Left renal cortex interstitium (tissue), 4 donors: Measurements from ENCODE around the gene TOX2. TPM values are rescaled to one million over a fixed set of nuclear protein-coding genes. Genes with fewer than 3 reads are reported as not detected.

Experiments
- DNase-seq, 4 donors: peaks; one replicate each; pipeline ENCODE4 v3.0.0-alpha.2; 2013; ENCODE audit warnings: low read depth in 4 of 4, low spot score in 2 of 4, missing footprints in 1 of 4
- polyA plus RNA-seq, 4 donors: library from polyadenylated mRNA; unstranded; fragments of 120-200 nt; gene quantifications; one replicate each; pipeline ENCODE4 v1.2.1, GENCODE V29; 2013; ENCODE audit not compliant: insufficient read length in 4 of 4

The TOX2 gene
- polyA plus RNA-seq, 4 donors: 3.7 to 5.5 (median 4.5) TPM

GRCh38 chr20:44089987-44090674 is 175.5 kb downstream of the TOX2 start:
- no peak for DNase-seq

DNA sequence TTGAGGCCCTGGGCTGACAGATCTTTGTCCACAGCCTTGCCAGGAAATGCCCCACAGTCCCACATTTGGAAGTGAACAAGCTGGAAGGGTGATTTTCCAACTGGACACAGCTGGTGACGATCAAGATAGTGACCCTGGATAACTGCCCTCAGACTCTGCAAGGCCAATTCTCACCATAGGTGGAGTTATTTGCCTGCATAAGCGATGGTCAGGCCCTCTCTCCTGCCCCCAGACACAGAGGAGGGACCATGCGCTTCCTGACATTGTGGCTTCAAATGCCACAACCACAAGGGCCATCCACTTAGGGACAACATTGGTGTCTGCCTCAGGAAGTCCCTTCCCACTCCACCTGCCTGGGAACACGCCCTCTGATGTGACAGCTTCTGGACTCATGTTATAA is 176.4 kb downstream of the TOX2 start:
- DNase-seq: no peak

GRCh38 chr20:44092551-44093248 is 178.0 kb downstream of the TOX2 start:
- DNase-seq: no peak

- no peak for DNase-seq
Measured at GRCh38 chr20:44093249-44093582, 178.6 kb downstream of the TOX2 start.

- DNase-seq: no peak
Measured at GRCh38 chr20:44095831-44096230, 181.2 kb downstream of the TOX2 start.

- DNase-seq: no peak
Measured at GRCh38 chr20:44097521-44098255, 183.0 kb downstream of the TOX2 start.

DNA sequence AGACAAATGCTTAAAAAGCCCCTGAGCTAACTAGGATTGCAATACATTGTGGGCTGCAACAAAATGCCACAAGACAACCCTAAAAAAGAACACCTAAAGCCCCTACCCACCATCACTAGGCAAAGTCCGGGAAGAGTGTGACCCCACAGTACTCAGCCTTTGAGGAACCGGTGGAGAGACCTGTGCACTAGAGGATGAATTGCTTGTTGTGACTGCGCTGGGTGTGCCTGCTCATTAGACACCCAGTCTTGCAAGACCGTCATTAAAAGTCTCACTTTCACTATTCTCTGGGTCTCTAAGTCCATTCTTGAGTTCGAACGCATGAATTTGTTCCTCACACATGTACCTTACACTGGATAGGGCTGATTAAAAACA is 183.6 kb downstream of the TOX2 start:
- no peak for DNase-seq

DNA sequence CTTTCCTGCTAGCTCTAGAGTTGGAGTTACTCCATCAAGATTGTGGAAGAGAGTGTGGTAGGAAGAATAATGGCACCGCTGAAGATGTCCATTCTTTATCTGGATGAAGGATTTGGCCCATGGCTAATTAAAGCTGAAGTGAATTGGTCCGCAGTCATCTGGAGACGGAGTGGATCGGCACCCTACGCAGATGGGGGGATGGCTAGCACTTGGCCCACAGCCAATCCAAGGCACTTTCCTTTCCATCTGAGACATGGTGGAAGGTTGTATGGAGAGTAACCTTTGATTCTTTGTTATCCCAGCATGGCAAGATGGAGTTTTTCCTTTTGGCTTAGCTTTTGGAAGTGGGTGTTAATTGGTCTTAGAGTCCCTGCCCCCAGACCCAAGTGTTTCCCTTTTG is 184.0 kb downstream of the TOX2 start:
- DNase-seq: no peak

DNA sequence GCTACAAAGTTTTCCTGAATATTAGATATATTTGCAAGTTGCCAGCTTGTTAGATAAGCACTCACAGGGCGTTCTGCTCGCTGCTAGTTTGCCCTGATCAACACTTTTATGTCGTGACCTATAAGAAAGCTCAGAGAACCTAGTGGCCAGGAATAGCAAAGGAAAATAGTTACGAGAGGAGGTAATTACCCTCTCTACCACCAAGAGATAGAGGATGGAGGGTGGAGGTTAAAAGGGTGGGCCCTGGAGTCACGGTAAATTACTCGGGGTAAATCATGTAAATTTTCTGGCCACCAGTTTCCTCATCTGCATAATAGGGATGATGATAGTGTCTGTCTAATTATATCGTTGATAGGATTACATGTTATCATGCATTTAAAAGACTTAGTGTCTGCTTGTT is 185.2 kb downstream of the TOX2 start:
- no peak for DNase-seq

GRCh38 chr20:44102582-44102981 is 187.9 kb downstream of the TOX2 start:
- DNase-seq: no peak

GRCh38 chr20:44104798-44105517 is 190.3 kb downstream of the TOX2 start:
- DNase-seq: no peak

DNA sequence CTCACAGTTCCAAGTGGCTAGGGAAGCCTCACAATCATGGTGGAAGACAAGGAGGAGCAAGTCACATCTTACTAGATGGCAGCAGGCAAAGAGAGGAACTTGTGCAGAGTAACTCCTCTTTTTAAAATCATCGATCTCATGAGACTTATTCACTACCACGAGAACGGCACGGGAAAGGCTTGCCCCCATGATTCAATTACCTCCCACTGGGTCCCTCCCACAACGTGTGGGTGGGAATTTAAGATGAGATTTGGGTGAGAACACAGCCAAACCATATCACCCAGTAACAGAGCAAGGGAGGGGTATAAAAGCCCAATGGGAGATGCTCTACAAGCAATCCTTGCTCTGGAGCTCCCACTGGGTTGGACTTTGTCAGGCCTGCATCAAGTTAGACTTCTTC is 192.0 kb downstream of the TOX2 start:
- DNase-seq: no peak

GRCh38 chr20:44109951-44110361 is 195.3 kb downstream of the TOX2 start:
- no peak for DNase-seq

DNA sequence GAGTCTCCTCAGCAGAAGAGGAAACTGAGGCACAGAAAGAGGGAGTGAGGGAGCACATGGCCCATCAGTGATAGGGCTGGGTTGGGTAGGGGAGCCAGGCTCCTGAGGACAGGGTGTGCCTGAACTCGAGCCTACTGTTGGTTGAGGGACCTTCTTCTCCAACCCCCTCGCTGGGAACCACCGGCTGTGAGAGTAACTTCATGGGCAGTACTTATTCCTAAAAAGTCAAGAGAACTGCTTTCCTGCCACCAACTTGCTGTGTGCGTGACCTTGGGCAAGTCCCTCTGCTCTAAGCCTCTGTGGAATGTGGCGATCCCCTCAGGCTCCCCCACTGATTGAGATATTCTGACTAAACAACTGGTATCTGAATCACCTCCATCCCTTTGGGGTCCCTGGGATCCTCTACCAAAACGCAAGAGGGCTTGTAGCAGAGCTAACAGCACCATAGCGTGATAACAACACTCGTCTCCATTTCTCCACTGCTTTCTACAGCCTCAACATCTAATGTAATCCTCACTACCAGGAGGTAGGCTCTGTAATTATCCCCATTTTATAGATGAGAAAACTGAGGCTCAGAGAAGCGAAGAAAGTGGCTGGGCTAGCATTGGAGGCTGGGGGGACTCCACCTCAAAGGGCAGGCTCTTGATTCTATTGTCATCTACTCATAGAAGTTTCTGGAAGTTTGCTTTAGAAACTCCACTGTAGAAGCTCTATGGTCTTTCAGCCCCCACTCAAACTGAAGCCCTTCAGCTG is 196.3 kb downstream of the TOX2 start:
- DNase-seq: no peak

- DNase-seq: no peak
Measured at GRCh38 chr20:44111712-44112335, 197.2 kb downstream of the TOX2 start.

GRCh38 chr20:44112456-44112855 is 197.8 kb downstream of the TOX2 start:
- no peak for DNase-seq

- DNase-seq: no peak
Measured at GRCh38 chr20:44112889-44113617, 198.4 kb downstream of the TOX2 start.

DNA sequence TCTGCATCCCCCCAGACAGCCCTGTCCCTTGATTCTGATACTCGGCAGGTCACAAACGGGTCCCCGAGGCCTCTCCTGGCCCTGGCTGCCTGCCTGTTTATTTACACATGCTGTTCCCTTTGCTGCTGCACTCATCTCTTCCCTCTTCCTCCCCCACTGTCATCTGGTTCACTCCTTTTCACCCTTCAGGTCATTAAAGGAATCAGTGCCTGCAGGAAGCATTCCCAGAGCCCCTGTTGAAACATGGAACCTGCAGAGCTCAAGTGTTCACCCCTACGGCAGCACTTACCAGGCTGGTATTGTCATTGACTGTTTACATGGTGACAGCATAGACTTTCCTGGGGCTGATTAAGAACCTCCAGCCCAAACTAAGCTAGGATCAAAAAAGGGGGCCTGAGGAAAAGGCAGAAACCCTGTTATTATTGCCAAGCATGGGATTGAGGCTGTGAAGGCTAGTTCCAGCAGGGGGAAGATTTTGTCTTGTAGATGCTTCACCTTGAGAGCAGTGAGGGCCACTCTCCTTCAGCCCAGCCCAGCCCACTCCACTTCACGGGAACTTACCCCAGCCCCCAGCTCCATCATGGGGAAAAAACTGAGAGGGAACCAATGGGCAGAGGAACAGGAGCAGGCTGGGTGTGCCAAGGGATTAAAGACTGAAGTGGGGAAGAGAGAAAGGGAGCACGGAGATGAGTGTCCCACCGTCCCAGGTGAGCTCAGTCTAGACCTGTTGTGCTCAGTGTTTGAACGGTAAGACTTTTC is 199.1 kb downstream of the TOX2 start:
- no peak for DNase-seq

GRCh38 chr20:44115181-44115580 is 200.5 kb downstream of the TOX2 start:
- no peak for DNase-seq
